GM12801 (cell line): Measurements from ENCODE around the gene NBEA.

Source experiments
- CTCF ChIP-seq: IDR thresholded peaks from one replicate; pipeline ENCODE4 v1.5.1; 2011; ENCODE audit warnings: control low read depth; ENCODE audit not compliant: insufficient read length; ENCODE audit errors: extremely low read depth

The NBEA gene

GRCh38 chr13:35469806-35470525 is 527.9 kb downstream of the NBEA start:
- no peak for TF ChIP-seq CTCF

- TF ChIP-seq CTCF: no peak
Observed at GRCh38 chr13:35470671-35471661, 528.9 kb downstream of the NBEA start.

GRCh38 chr13:35471706-35472322 is 529.7 kb downstream of the NBEA start:
- TF ChIP-seq CTCF: no peak

DNA sequence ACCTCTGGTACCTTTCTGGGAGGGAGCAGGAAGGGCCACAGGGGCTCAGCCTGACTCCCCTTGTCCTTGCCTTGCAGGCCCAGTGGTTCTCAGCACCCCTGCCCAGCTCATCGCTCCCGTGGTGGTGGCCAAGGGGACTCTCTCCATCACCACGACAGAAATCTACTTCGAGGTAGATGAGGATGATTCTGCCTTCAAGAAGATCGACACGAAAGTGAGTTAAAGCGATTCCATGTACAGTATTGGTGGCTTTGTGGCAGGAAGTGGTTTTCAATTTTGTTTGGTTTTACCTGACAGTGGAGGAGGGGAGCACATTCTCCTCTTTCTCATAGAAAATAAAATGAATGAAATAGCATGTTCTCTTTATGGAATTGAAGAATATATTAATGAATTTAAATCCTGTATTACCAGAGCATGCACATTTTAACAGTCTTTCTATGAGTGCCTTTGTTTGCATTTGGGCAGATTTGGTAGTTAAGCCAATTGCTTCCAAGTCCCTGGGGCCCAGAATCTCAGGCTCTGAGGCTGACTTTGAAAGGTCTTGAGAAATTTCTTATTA is 530.3 kb downstream of the NBEA start:
- TF ChIP-seq CTCF: no peak

DNA sequence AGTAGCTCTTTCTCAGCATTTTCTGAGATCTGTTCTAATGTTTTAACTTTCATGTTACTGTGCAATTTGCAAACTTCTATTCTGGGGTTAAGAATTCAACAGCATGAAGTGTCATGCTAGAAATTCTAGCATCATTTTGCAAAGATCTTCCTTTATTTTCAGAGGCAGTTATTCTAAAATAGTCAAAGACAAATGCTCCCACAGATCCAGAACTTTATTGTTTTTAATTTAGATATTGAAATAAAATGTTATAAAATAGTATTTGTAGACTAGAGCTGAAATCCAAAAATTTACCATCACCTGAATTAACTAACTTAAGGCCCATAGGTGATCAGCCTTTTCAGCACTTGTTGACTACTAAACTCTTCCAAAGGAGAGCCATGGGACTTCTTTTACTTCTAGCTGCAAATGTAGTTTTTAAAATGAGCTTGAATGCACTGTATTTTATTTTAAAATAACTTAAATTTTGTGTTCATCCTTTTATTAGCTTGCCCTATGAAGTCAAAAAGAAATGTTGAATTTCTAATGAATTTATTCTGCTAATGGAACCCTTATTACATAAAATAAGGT is 531.2 kb downstream of the NBEA start:
- no peak for TF ChIP-seq CTCF

DNA sequence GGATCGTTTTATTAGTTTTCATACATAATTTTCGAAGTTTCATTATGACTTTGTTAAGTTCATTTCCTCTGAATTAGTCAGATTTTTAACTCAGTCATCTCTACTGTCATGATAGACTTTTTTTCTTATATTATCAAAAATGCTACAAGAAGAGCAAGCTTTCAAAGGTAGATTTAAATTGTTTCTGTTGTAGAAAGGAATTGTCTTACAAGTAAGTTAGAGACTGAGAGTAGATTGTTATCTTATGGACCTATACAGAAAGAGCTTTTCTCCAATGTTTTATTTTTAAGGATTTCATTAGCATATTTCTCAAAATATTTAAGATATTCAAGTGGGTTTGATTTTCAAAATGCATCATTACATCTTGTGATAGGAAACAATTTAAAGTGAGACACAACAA is 531.7 kb downstream of the NBEA start:
- TF ChIP-seq CTCF: no peak
